ENCODE results near the gene ADARB1.

GRCh38 chr21:45053561-45054226 is 20.7 kb upstream of the ADARB1 start:
- TF ChIP-seq CTCF (conservative IDR thresholded peaks at IDR 0.05; ENCODE audit: low read depth, low read length) (no peak), EZH2phosphoT487 (IDR thresholded peaks at IDR 0.05; ENCODE audit: borderline replicate concordance, low read length) (no peak), EZH2 (IDR thresholded peaks at IDR 0.05; ENCODE audit: low read length, unreplicated experiment) (no peak)

All from PC-3 (cell line).